Panc1 (cell line): ENCODE measurements around the gene EDDM3A. TPM values are rescaled to one million over a fixed set of nuclear protein-coding genes. Genes with fewer than 3 reads are reported as not detected.
"Not testable (repeated sequence)": the region's sequence is repeated elsewhere in the genome, so short reads cannot be mapped to it uniquely, and the experiment has no call there.

Experiments used
- ATAC-seq: fragments of 200-7000 bp; cut with Tn5 transposase; 2 replicates; pipeline ENCODE4 v1.9.1; 2020; ENCODE audit warnings: mild to moderate bottlenecking, moderate library complexity
- BruUV-seq: library from RNA; stranded (reverse); fragments of 400-500 nt; replicated peaks from 2 replicates; lab custom pipeline; 2021; lab: Mats Ljungman, UMichigan
- CTCF ChIA-PET: fragments of 300-600 bp; sonication (Branson Sonifier 250); formaldehyde crosslinking; loops from one replicate; lab custom pipeline; 2022; ENCODE audit warnings: antibody characterized with exemption; lab: Charles Lee
- POLR2A ChIA-PET: fragments of 300-600 bp; sonication (Branson Sonifier 250); formaldehyde crosslinking; loops from one replicate; lab custom pipeline; 2022; ENCODE audit warnings: antibody characterized with exemption; lab: Charles Lee
- DNase-seq: peaks from one replicate; pipeline ENCODE4 v3.0.0-alpha.2; 2010; ENCODE audit warnings: low read depth, low spot score
- H3K27ac ChIP-seq: 2 replicates; pipeline ENCODE4 v1.5.1; 2011; ENCODE audit warnings: mild to moderate bottlenecking, low read length, inconsistent platforms
- H3K27me3 ChIP-seq: fragments of 200-500 bp; sonication (Bioruptor generic); 2 replicates; pipeline ENCODE4 v1.6.0; 2014; ENCODE audit warnings: low read length, inconsistent platforms; ENCODE audit not compliant: control insufficient read depth, insufficient read depth
- H3K36me3 ChIP-seq: fragments of 200-500 bp; sonication (Bioruptor generic); 2 replicates; pipeline ENCODE4 v1.5.1; 2014; ENCODE audit warnings: inconsistent platforms, mild to moderate bottlenecking, low read length, moderate library complexity; ENCODE audit not compliant: control insufficient read depth, insufficient read depth
- H3K4me1 ChIP-seq: 2 replicates; pipeline ENCODE4 v1.5.1; 2011; ENCODE audit warnings: inconsistent platforms, mild to moderate bottlenecking, low read length, moderate library complexity; ENCODE audit not compliant: control insufficient read depth, insufficient read depth
- H3K4me3 ChIP-seq, 2 experiments: 2 replicates each; pipeline ENCODE4 v1.5.1; 2011 to 2012; ENCODE audit warnings: low read depth in 2 of 2, low read length in 2 of 2, mild to moderate bottlenecking in 2 of 2, inconsistent platforms in 1 of 2, moderate library complexity in 1 of 2
- H3K9me3 ChIP-seq: fragments of 200-500 bp; sonication (Bioruptor generic); 2 replicates; pipeline ENCODE4 v1.5.1; 2014; ENCODE audit warnings: low read depth, mild to moderate bottlenecking, inconsistent platforms, low read length, moderate library complexity; ENCODE audit not compliant: control insufficient read depth, insufficient read depth
- POLR2AphosphoS5 ChIP-seq: IDR thresholded peaks from 2 replicates; pipeline ENCODE4 v1.6.1; 2012; ENCODE audit warnings: mild to moderate bottlenecking, low read depth, low read length, moderate library complexity
- SIN3A ChIP-seq: IDR thresholded peaks from 2 replicates; pipeline ENCODE4 v1.6.1; 2012; ENCODE audit warnings: low read depth, mild to moderate bottlenecking, low read length, moderate library complexity, borderline replicate concordance; ENCODE audit not compliant: insufficient read depth
- TCF7L2 ChIP-seq: IDR thresholded peaks from 2 replicates; pipeline ENCODE4 v1.6.1; 2011; ENCODE audit warnings: mild to moderate bottlenecking, low read depth, low read length, inconsistent platforms
- in situ Hi-C: cut with HindIII; loops from 2 replicates; pipeline ENCODE4 v1.10.0; 2016; ENCODE audit warnings: low sequenced_read_pairs, low pct_unique_long_range_greater_than_20kb
- intact Hi-C: fragments of 100-400 bp; cut with micrococcal nuclease; formaldehyde crosslinking; loops from one replicate; pipeline ENCODE4 v1.10.0; 2022; ENCODE audit not compliant: unreplicated experiment
- total RNA-seq: library from RNA; stranded (reverse); gene quantifications from one replicate; pipeline ENCODE4 v1.2.1, GENCODE V29; 2021; ENCODE audit not compliant: unreplicated experiment
- TF ChIP-seq, protein P1 (sequence below): fragments of 450-650 bp; IDR thresholded peaks from 2 replicates; pipeline ENCODE4 v1.5.1; 2017; ENCODE audit warnings: mild to moderate bottlenecking
- TF ChIP-seq, protein P2 (sequence below), 2 experiments: IDR thresholded peaks; 2 replicates each; pipeline ENCODE4 v1.6.1; 2011 to 2012; ENCODE audit warnings: low read depth in 2 of 2, control low read depth in 1 of 2, low read length in 1 of 2, mild to moderate bottlenecking in 1 of 2, moderate library complexity in 1 of 2; ENCODE audit not compliant: insufficient read depth in 1 of 2

Gene EDDM3A
- total RNA-seq, 1 experiment from 2014 or later, result not detected

DNA sequence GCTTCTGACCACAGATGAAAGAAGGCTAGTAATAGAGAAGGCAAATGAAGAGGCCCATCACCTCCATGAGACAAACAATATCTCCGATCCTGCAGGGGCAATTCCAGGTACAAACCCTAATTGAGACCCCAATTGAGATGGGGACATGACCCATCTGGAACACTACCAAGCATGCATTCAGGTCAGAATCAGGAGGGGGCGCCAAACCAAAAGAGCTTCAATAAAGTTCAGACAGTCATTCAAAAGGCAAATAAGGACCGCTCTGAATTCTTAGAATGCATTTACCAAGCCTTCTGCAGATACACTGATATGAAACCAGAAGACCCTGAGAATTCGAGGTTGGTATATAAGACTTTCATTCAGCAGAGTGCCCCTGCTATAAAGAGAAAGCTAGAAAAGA, 12.3 kb downstream of the EDDM3A start:
- POLR2A ChIA-PET, result no interaction called here
- Histone ChIP-seq H3K27me3 (no peaks in the 10 kb centered on the region), H3K4me1 (no peaks in the 10 kb centered on the region), H3K36me3 (no peaks in the 10 kb centered on the region), H3K9me3 (no peaks in the 10 kb centered on the region), H3K27ac (no peak overlapping the region), H3K4me3 (no peak overlapping the region)
- TF ChIP-seq, protein P1, sequence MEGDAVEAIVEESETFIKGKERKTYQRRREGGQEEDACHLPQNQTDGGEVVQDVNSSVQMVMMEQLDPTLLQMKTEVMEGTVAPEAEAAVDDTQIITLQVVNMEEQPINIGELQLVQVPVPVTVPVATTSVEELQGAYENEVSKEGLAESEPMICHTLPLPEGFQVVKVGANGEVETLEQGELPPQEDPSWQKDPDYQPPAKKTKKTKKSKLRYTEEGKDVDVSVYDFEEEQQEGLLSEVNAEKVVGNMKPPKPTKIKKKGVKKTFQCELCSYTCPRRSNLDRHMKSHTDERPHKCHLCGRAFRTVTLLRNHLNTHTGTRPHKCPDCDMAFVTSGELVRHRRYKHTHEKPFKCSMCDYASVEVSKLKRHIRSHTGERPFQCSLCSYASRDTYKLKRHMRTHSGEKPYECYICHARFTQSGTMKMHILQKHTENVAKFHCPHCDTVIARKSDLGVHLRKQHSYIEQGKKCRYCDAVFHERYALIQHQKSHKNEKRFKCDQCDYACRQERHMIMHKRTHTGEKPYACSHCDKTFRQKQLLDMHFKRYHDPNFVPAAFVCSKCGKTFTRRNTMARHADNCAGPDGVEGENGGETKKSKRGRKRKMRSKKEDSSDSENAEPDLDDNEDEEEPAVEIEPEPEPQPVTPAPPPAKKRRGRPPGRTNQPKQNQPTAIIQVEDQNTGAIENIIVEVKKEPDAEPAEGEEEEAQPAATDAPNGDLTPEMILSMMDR, result peak; percentile 20; the same call in 1 of the 2 replicates
- TF ChIP-seq POLR2AphosphoS5 (no peak), TCF7L2 (no peak)
- intact Hi-C loops, result no loop called here
- no TSS peak for BruUV-seq
- DNase-seq, result no peak
- CTCF ChIA-PET, result no interaction called here
- in situ Hi-C loops, result no loop called here
- ATAC-seq, result no peak

DNA sequence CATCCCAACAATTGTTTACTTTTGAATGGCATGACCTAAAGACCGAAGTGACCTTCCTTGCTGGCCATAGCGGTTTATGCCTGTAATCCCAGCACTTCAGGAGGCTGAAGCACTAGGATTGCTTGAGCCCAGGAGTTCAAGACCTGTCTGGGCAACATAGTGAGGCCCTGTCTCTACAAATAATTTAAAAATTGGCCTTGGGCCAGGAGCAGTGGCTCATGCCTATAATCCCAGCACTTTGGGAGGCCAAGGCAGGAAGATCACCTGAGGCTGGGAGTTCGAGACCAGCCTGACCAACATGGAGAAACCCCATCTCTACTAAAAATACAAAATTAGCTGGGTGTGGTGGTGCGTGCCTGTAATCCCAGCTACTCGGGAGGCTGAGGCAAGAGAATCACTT, 13.8 kb downstream of the EDDM3A start:
- H3K4me3 ChIP-seq, in situ Hi-C loops, H3K27me3 ChIP-seq, CTCF ChIA-PET, DNase-seq, H3K9me3 ChIP-seq, H3K27ac ChIP-seq, H3K4me1 ChIP-seq, POLR2A ChIA-PET, ATAC-seq, BruUV-seq, H3K36me3 ChIP-seq, intact Hi-C loops: not testable (repeated sequence)

GRCh38 chr14:20760950-20761349, 15.3 kb downstream of the EDDM3A start:
- Histone ChIP-seq H3K4me3 (no peak overlapping the region), H3K9me3 (no peaks in the 10 kb centered on the region), H3K36me3 (no peaks in the 10 kb centered on the region), H3K27ac (no peak overlapping the region), H3K4me1 (no peaks in the 10 kb centered on the region), H3K27me3 (no peaks in the 10 kb centered on the region)
- intact Hi-C loops, result no loop called here
- DNase-seq (no peak), ATAC-seq (no peak)
- BruUV-seq, result no TSS peak
- TF ChIP-seq, protein P1, result no peak
- no peak for TF ChIP-seq TCF7L2
- TF ChIP-seq, protein P2, sequence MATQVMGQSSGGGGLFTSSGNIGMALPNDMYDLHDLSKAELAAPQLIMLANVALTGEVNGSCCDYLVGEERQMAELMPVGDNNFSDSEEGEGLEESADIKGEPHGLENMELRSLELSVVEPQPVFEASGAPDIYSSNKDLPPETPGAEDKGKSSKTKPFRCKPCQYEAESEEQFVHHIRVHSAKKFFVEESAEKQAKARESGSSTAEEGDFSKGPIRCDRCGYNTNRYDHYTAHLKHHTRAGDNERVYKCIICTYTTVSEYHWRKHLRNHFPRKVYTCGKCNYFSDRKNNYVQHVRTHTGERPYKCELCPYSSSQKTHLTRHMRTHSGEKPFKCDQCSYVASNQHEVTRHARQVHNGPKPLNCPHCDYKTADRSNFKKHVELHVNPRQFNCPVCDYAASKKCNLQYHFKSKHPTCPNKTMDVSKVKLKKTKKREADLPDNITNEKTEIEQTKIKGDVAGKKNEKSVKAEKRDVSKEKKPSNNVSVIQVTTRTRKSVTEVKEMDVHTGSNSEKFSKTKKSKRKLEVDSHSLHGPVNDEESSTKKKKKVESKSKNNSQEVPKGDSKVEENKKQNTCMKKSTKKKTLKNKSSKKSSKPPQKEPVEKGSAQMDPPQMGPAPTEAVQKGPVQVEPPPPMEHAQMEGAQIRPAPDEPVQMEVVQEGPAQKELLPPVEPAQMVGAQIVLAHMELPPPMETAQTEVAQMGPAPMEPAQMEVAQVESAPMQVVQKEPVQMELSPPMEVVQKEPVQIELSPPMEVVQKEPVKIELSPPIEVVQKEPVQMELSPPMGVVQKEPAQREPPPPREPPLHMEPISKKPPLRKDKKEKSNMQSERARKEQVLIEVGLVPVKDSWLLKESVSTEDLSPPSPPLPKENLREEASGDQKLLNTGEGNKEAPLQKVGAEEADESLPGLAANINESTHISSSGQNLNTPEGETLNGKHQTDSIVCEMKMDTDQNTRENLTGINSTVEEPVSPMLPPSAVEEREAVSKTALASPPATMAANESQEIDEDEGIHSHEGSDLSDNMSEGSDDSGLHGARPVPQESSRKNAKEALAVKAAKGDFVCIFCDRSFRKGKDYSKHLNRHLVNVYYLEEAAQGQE (IDR thresholded peaks at IDR 0.05; ENCODE audit: insufficient read depth in 1 of 2, low read depth in 2 of 2, low read length in 1 of 2), result no peak
- no peak for TF ChIP-seq POLR2AphosphoS5
- TF ChIP-seq SIN3A, result no peak
- in situ Hi-C loops, result no loop called here
- ChIA-PET POLR2A (no interaction called here), CTCF (no interaction called here)
